Activated CD8-positive, alpha-beta memory T cell treated with anti-CD3 and anti-CD28 coated beads, Interleukin-2, amount 50 U/mL, for 48 hours (primary cell): ENCODE results near the gene KCNJ16.

Source experiments
- DNase-seq: peaks from one replicate; pipeline ENCODE4 v3.0.0-alpha.2; 2020

The KCNJ16 gene

DNA sequence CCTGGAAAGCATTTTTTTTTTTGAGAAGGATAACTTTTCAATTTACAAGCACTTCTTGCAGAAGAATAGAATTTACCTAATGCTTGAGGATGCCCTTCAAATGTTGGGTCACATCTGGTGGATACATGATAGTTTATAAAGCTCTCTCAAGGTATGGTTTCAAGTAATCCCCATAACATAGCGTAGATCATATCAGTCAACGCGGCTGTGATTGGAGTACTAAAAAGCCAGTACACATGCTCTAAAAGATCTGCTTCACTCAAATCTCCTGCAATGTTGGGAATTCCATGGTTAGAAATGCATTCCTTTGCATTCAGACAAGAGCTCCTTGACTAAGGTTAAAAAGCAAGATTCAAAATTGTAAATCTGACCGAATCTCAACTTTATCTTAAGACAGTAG, 3.9 kb upstream of the KCNJ16 start:
- DNase-seq = no peak

DNA sequence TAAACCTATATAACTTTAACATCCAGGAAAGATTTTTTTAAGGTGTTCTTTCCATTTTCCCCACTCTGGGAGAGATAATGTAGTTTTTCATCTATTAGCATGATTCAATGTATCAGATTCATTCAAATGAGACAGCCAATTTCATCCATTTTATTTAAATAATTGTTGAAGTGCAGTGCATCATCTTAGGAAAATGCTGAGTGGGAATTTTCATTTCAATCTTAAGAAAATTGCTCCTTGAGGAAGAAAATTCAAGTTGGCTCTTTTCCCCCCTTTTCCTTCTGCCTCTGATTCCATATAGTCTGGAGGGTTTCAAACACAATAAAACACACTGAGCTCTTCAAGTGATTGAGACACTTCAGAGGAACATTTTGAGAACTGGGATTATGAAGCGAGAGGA, 3.4 kb upstream of the KCNJ16 start:
- DNase-seq = no peak

DNA sequence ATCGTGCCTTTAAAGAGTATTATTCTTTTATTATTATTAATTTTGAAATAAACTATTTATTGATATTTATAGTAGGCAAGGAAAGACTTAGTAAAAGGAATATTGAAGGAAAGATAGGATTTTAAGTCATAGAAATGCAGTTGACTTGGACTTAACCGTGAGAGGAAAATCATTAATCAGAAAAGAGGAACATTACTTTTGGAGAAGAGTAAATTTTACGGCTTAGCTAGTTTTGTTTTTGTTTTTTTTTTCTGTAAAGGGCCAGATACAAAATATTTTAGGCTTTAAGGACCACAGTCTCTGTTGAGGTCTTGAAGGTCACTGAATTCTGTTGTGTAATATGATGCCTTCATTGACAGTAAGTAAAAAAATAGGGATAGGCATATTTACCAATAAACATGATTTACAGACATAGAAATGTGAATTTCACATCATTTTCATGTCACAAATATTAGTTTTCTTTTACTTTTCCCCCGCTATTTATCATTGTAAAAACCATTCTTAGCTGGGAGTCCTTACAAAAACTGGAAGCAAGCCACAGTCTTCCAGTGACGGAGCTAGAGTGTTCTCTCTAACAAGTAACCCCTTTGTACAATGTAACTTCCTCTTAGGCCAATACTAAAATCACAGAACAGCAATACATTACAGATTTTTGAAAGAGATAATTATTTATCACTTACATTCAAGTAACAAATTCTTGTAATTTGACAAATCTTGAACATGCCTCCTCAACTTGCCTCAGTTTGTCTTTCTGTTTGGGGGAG, 2.3 kb upstream of the KCNJ16 start:
- no peak for DNase-seq

DNA sequence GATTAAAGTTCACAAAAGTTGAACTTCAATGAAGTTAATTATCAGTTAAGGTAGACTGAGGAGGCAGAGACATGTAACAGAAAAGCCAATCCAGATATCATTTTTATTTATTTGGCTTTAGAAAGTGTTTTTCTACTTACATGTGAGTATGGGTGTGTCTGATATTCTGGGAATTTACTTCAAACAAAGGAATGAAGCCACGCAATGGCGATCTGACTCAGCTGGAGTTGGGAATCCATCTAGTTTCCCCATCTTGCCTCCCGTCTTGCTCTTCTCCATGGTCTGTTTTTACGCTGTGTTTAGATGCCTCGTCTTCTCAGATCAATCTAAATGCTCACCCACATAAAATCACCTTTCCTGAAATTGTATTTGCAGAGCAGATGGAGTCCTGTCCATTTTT, 1.7 kb upstream of the KCNJ16 start:
- no peak for DNase-seq

DNA sequence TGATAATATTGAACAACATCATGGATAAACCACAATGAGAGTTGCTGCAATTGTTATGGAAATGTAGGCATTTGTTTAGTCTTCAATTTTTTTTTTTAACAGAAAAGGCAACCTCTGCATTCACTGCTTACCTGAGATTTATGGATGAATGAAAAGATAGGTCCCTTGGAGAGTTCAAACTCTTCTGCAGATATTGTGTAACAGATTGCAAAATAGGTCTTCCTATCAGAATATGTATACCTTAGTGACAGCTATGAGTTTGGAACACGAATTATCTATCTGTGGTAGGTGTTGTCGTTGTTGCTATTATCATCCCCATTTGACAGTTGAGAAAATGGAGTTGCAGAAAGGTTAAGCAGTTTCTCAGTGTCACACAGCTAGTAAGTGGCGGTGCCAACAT, 1.2 kb upstream of the KCNJ16 start:
- DNase-seq = no peak

DNA sequence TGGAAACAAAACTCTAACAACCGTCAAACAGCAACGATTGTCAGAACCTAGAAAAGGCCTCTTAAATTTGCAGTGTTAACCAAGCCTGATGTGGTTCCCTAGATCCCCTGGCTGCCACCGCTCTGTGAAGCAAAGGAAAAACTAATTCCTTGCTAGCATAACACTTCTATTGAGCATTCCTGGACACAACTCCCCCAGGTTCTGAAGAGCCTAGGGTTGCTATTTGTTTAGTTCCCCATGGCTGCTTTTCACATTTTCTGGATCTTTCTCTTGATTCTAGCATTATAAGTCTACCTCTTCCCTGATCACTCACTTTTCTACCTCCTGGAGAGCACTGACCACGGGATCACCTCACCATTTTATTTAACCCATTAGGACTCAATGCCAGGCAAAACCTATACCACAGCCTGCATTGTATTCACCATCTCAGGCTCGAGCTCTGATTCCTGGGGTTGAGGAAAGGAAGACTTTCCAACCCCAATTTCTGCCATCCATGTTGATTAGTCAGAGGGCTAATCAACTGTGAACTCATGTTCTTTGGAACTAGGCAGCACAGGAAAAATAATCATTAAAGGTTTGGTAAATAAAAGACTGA, 692 bp upstream of the KCNJ16 start:
- DNase-seq = no peak

DNA sequence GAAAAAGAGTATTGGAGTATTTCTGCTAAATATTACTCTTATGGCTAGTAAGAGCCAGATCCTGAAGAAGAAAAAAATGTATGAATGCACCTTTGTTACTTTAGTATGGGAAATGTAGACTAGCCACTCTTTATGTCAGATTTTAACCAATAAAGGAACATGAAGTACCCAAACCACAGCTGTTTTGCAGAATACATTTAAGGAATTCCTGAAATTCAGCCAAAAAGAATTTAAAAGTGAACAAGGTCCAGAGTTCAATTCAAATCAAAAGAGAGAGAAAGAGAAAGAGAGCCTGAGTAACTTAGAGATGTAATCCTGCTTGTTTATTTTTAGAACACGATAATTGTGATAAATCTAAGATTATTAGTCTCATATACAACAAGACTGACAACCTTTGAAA, 1.2 kb downstream of the KCNJ16 start:
- DNase-seq = no peak

DNA sequence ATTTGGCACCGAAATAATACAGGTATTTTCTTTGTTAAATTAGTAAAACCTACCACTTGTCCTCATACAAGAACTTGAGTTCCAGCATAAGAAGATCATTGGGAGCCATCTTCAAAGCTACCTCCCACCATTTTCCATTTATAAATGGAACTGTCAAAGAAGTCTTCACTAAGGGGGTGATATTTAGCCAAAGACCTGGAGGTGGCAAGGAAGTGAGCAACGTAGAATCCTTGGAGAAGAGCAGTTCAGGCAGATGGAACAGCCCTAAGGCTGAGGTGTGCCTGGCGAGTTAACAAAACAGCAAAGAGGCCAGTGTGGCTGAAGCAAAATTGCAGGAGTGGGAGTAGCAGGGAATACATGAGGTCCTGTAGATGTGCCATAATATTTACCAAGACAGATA, 1.8 kb downstream of the KCNJ16 start:
- DNase-seq = no peak

DNA sequence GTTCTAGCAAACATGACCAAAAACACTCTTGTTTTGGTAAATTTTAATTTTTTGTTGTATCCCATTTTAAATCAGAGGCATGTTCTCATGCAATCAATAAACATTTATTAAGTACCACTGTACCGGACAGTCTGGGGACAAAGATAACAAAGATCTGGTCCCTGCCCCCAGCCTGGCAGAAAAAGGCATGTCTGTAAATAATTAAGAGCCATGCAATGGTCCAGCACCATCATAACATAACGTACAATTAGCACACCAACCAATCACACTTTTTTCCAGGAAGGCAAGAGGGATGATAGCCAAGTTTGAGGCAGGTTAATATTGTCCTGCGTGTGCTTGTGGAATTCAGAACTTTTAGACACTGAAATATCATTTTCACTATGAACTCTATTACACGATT, 3.5 kb downstream of the KCNJ16 start:
- no peak for DNase-seq

DNA sequence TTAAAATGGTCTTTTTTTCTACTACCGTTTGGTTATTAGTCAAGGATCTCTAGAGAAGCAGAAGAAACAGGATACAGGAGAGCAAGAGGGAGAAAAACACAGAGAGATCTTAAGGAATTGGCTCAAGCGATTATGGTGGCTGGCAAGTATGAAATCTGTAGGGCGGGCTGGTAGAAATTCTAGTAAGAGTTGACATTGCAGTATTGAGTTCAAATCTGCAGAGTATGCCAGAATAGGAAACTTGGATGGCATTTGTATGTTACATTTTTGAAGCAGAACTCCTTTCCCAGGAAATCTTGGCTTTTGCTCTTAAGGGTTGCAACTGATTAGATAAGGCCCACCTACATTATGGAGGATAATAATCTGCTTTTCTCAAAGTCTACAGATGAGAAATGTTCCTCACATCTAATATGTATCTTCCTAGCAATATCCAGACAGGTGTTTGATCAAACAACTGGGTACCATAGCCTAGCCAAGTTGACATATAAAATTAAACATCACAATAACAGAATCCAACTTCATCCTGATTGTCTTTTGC, 4.0 kb downstream of the KCNJ16 start:
- DNase-seq = no peak

DNA sequence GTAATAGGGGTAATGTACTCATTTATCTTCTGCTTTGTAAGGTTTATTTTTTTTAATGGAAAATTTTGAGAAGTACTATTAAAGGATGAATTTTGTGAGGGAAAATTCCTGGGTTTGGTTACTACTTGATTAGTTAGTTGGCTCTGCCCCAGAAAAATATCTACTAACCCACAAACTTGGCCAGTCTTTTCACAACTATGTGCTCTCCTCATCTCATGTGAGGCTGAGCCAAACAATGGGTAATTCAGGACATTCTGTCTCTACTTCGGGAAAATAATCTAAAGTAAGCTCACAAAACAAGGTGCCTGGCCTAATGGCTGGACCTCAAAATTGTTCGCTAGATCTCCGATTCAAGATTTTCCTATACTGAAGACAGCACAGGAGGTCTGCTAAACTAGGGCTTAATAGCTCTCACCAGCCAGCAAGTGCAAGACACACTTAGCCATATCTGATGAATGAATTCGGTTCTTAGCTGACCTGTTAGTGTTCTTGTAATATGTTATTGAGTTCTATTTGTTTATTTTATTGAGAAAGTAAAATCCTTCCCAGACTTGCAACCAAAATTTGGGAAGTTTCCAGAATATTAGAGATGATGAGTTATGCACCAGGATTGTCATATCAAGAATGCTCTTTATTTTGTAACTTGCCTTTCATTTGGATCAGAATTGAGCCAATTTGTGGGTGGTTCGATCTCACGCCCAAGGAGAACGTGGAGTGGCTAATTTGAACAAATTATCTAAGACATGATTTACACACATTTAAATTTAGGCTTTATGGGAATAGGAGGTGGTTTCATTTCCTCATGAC, 5.7 kb downstream of the KCNJ16 start:
- DNase-seq = no peak

DNA sequence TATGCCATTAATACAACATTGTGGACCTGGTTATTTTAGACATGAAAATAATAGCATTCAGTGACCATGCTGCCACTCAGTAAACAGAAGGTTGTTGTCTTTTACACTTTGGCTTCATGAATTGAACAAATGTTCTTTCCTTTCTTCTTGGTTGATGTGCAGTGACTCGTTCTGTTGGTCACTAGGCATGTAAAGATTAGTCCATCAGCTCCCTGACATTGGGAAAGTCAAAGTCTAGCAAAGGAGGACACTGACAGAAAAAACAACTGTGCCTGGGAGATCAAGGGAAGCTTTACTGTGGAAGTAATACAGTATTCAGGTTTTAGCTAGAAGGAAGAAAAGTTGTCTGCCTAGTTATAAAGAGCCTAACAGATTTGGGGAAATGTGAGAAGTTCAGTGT, 6.9 kb downstream of the KCNJ16 start:
- no peak for DNase-seq

DNA sequence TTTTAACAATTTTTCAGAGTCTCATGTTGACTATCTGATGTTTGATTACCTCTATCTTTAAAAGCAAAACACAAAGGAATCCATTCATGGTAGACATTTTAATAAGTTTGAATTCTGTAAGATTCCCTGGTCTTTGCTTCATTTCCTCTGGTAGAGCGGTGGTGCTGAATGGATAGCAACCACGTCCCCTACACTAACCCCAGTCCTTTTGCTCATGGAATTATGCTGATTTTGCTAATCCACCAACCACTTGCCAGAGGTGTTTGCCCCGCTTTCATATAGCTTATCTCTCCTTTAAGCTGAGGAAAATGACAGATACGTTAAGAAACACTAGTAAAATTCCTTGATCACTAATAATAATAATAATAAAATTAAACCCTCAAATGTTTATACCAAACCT, 9.5 kb downstream of the KCNJ16 start:
- DNase-seq = no peak

DNA sequence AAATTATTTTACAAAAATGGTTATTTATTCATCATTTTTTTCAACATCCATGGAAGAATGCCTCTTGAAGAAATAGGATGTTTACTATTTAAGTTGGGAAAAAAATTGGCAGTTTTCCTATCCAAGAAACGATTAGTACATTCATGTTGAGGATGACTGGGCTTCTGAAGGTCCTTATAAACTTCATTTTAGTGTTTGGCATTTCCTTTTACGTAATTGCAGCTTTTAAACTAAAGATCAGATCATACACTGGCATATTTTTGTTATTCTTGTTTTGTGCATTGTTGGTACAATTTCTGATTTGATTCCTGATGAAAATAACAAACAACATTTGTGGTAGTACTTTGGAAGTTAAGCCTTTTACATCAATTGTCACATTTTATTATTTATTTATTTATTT, 11.5 kb downstream of the KCNJ16 start:
- no peak for DNase-seq

DNA sequence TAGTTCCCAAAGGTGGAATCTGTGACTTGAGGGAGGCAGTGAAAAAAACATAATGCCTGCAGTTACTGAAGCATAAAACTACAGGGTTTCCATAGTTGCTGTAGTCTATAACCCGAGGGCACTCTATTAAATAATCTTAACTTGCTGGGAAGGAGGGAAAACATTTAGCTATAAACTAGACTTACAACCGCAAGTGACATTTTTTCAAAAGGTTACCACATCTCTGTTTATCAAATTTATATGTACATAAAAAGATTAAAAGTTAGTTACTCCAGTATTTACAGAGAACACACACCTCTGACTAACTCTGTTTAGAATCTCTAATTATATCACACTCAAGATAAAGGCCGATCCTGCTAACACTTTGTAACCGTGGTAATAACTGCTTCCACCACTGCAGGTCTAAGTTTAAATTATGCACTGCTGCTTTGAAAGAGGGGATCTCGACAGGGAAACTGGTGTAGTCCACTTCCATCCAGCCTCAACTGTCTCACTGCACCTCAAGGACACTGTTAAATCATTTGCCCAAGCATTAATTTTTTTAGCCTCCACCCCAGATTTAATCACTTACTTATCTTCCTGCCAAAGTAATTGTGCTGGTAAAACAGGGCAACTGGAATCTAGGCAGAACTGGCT, 14.6 kb downstream of the KCNJ16 start:
- DNase-seq = no peak

DNA sequence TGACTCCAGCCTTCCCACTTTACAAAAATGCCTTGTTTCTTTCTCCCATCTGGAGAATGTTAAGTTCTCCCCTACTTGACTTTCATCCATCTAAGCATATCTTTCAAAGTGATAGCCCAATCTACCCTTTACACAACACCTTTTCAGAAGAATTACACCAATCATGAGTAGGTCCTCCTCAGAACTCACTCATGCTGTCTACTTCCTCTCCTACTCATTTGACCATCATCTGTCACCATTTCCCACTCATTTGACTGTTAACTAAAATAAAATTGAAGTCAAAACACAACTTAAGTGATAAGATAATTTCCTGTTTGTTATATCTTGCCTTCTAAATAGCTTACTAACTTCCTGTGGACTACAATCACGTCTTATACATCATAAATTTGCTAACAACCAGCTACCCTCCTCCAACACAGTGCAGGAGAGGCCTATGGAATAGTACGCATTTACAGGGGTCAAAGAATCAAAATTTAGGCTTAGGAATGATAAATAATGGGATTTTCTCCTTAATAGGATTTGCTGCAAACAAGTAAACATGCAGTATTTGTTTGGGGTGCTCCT, 16.1 kb downstream of the KCNJ16 start:
- DNase-seq = no peak

DNA sequence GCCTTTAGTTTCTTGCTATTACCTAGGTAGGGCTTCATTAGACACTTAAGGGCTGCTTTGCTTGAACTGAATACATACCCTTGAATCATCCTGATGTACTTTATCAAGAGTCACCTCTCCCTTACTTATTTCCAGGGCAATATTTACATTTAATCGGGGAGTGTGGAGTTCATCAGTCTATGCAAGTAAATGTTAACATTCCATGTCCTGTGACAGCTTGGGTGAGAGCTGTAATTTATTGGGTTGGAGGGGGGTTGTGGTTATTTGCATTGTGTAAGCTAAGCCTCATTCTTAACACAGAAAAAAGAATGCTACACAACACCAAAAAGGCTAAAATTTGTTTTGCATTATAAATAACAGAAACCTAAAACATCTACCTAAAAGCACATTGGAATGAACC, 16.7 kb downstream of the KCNJ16 start:
- DNase-seq = no peak

DNA sequence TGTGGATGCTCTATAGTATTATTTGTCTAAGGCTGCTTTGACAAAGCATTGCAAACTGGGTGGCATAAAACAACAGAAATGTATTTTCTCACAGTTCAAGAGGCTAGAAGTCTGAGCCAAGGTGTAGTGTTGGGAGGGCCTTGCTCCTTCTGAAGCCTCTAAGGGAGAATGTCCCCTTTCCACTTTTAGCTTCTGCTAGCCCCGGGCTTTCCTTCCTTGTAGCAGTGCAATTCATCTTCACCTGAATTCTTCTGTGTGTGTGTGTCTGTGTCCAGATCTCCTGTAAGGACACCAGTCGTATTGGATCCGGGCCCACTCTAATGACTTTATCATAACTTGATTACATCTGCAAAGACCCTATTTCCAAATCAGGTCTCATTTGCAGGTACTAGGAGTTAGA, 18.1 kb downstream of the KCNJ16 start:
- DNase-seq = no peak

DNA sequence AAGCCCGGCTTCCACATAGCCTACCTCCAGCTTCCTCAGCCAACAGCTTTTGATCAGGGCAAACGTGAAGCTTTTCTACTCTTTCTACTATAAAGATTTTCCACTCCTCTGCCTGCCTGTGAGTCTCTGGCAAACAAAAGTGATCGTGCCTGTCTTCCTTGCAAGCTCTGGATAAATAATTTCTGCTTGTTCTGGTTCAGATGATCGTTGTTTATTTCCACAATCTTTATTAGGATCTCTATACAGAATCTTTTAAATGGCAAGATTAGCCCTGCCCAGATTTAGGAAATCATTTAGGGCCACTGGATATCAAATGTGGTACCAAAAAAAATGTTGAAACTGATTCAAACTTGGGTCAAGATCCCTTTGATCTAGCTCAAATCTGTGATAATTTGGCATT, 20.4 kb downstream of the KCNJ16 start:
- no peak for DNase-seq

DNA sequence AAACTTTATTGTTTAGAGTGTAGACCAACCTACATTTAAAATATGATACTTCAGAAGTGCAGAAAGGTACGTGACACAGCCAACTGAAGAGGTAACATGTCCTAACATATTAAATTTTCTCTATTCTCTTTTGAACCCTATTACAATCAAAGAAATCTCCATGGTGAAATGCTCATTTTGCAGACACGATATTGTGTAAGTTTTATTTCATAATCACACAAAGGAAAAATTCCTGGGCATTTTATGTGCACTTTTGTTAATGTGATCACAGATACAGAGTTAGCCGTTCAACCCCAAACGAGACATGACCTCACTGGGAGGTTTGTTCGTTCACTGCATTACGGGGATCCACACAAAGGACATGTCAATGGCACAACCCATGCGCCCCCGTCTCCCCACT, 21.8 kb downstream of the KCNJ16 start:
- no peak for DNase-seq

DNA sequence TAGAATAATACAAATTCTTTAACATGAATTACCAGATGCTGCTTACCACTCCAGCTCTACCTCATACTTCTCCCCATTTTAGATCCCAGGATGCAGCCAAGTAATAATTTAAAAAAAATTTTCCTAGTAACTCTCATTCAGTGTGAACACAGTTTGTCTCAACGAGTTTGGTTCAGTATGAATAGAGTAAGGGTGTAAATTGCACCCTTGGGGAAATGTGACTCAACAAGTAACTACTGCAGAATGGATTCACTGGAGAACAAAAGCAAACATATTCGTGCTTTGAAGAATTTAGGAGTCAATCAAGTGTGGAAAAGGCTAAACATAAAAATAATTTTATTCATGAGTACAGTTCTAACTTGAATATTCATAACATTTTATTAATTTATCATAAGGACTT, 23.0 kb downstream of the KCNJ16 start:
- DNase-seq = no peak

DNA sequence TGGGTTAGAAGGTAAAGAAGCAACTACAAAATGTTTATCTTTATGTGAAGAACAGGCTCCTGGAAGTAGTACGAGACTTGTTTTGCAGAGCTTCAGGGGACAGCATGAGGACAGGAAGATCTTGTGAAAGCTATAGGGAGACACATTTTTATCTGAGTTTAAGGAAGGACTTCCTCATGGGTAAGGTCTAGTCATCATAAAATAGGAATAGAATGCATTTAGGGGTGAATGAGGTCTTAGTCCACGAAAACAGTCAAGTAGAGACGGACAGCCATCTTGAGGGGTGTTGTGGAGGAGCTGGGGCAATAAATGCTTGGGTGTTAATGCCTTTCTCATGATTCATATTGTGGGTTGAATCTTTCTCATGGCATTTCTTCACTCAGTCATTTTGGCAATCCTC, 24.3 kb downstream of the KCNJ16 start:
- no peak for DNase-seq

DNA sequence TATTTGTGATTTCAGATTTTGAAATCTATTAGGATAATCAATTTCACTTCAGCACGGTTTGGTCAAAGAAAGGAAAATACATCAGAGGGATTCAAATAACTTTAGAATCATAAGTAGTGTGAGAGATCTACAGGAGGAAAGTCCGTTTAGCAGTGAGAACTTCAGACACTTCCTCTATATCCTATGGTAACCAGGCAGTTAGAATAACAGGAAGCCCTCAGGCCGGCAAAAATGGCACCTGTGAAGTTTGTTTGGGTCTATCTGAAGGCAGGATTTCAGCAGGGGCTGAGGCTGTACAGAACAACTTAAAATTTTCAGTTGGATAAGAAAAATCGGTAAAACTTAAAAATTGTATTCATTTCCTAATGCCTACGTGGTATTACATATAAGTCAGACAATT, 24.9 kb downstream of the KCNJ16 start:
- DNase-seq = no peak
